Lung (tissue), 12 donors: ENCODE measurements around the gene HAT1. TPM values are rescaled to one million over a fixed set of nuclear protein-coding genes. Genes with fewer than 3 reads are reported as not detected.

Experiments used
- ATAC-seq: fragments of 200-7000 bp; cut with Tn5 transposase; one replicate; pipeline ENCODE4 v1.9.1; 2020; ENCODE audit warnings: moderate number of reproducible peaks; ENCODE audit not compliant: insufficient read depth, low FRiP score
- DNase-seq, 3 donors: peaks; one replicate each; pipeline ENCODE4 v3.0.0-alpha.2; 2013 to 2017
- H3K27ac ChIP-seq, 2 donors: one replicate each; pipeline ENCODE4 v1.5.1; 2013; ENCODE audit warnings: mild to moderate bottlenecking in 2 of 2, moderate library complexity in 2 of 2, control low read depth in 1 of 2, inconsistent platforms in 1 of 2, low read depth in 1 of 2, low read length in 1 of 2
- H3K27me3 ChIP-seq, 3 donors: one replicate each; pipeline ENCODE4 v1.5.1; 2013; ENCODE audit warnings: low read length in 2 of 3; ENCODE audit not compliant: control insufficient read depth in 3 of 3, insufficient read depth in 3 of 3
- H3K36me3 ChIP-seq, 4 donors: one replicate each; pipeline ENCODE4 v1.5.1; 2013; ENCODE audit warnings: low read length in 4 of 4, mild to moderate bottlenecking in 1 of 4, moderate library complexity in 1 of 4; ENCODE audit not compliant: control insufficient read depth in 4 of 4, insufficient read depth in 4 of 4
- H3K4me1 ChIP-seq, 5 donors: one replicate each; pipeline ENCODE4 v1.5.1; 2013; ENCODE audit warnings: low read length in 5 of 5, mild to moderate bottlenecking in 2 of 5, moderate library complexity in 1 of 5; ENCODE audit not compliant: control insufficient read depth in 5 of 5, insufficient read depth in 5 of 5
- H3K4me3 ChIP-seq: one replicate; pipeline ENCODE4 v1.5.1; 2013; ENCODE audit warnings: mild to moderate bottlenecking, control low read depth, moderate library complexity
- H3K9ac ChIP-seq, 2 donors: one replicate each; pipeline ENCODE4 v1.5.1; 2013; ENCODE audit warnings: low read length in 2 of 2, control low read depth in 1 of 2; ENCODE audit not compliant: insufficient read depth in 1 of 2
- H3K9me3 ChIP-seq, 4 donors: one replicate each; pipeline ENCODE4 v1.5.1; 2013; ENCODE audit warnings: low read length in 3 of 4, mild to moderate bottlenecking in 1 of 4, moderate library complexity in 1 of 4; ENCODE audit not compliant: control insufficient read depth in 4 of 4, insufficient read depth in 3 of 4
- CTCF ChIP-seq: IDR thresholded peaks from 2 replicates; pipeline ENCODE4 v1.5.1; 2012; ENCODE audit warnings: mild to moderate bottlenecking; ENCODE audit errors: control extremely low read depth, extremely low read depth
- WGBS, 2 donors: extraction: QIAGEN DNeasy Blood & Tissue Kit; methylation state at CpG; one replicate each; pipeline ENCODE4 v1.1.7; 2013; 5-methylcytosine and 5-hydroxymethylcytosine counted together
- polyA plus RNA-seq, 2 donors: library from polyadenylated mRNA; stranded (reverse); fragments of 200-250 nt; gene quantifications; one replicate each; pipeline ENCODE4 v1.2.1, GENCODE V29; 2013
- total RNA-seq, 2 donors: library from RNA; depleted of rRNA in 1 of 2; stranded (reverse); fragments of >200 nt in 1 of 2; gene quantifications; one replicate each; pipeline ENCODE4 v1.2.1, GENCODE V29; 2014 to 2021
- donor health status: control.
- donor health status: control.
- donor health status: Bipolar disorder and iron deficiency.
- donor health status: healthy.
- donor health status: DM: yes; HTN: yes; CAD: no.

Gene HAT1
- total and polyA plus RNA-seq, 4 donors = 16.1 to 48.4 (median 34.7) TPM

GRCh38 chr2:172021074-172021931 is 99.0 kb downstream of the HAT1 start:
- Histone ChIP-seq H3K27me3 (no peaks in the 10 kb centered on the region), H3K9ac (no peak overlapping the region), H3K36me3 (no peaks in the 10 kb centered on the region), H3K4me3 (no peak overlapping the region), H3K9me3 (no peaks in the 10 kb centered on the region), H3K27ac (no peak overlapping the region), H3K4me1 (peaks cover 0 to 12% (median 0%) of the 10 kb centered on the region in 5 donors)
- TF ChIP-seq CTCF = no peak
- 44 to 55% methylated on average over 8 of the region's 8 CpGs for WGBS, 2 donors
- peak in 1 of 3 donors; percentile 23 for DNase-seq
- no peak for ATAC-seq

GRCh38 chr2:172021955-172022354 is 99.7 kb downstream of the HAT1 start:
- H3K9me3 ChIP-seq = no peaks in the 10 kb centered on the region
- no peaks in the 10 kb centered on the region for H3K27me3 ChIP-seq
- H3K9ac ChIP-seq = no peak overlapping the region
- no peak for ATAC-seq
- peaks cover 0 to 12% (median 0%) of the 10 kb centered on the region in 5 donors for H3K4me1 ChIP-seq
- DNase-seq = peak in 2 of 3 donors; percentile 12 to 47
- no peak for TF ChIP-seq CTCF
- H3K36me3 ChIP-seq = no peaks in the 10 kb centered on the region
- no peak overlapping the region for H3K4me3 ChIP-seq
- 73 to 80% methylated on average over 5 of the region's 5 CpGs for WGBS, 2 donors
- no peak overlapping the region for H3K27ac ChIP-seq

- peak in 1 of 3 donors; percentile 31 for DNase-seq
- no peak for TF ChIP-seq CTCF
- WGBS, 2 donors = 72 to 90% methylated on average over 4 of the region's 4 CpGs
Observed at GRCh38 chr2:172031536-172031935, 109.3 kb downstream of the HAT1 start.

More at GRCh38 chr2:172031536-172031935, 109.3 kb downstream of the HAT1 start:
- Histone ChIP-seq H3K4me1 (peaks cover 0 to 6% (median 0%) of the 10 kb centered on the region in 5 donors), H3K4me3 (no peak overlapping the region), H3K9me3 (no peaks in the 10 kb centered on the region), H3K36me3 (no peaks in the 10 kb centered on the region), H3K9ac (no peak overlapping the region), H3K27me3 (no peaks in the 10 kb centered on the region), H3K27ac (no peak overlapping the region)
- no peak for ATAC-seq

Other genes with a start within 250 kb of the HAT1 start
- gene DYNC1I2, start 235.0 kb upstream of the HAT1 start, total RNA-seq = 100 to 1,000 TPM in 1 of 2 donors, 10 to 100 TPM in 1; 72.7 to 190 TPM
- gene DYNC1I2, start 235.0 kb upstream of the HAT1 start, polyA plus RNA-seq = 10 to 100 TPM; 47.1 to 71.6 TPM
- gene SLC25A12, start 28.2 kb upstream of the HAT1 start, total RNA-seq = 10 to 100 TPM; 17.9 to 22.4 TPM
- 10 to 100 TPM in 1 of 2 donors, 1 to 10 TPM in 1; 6.9 to 10.6 TPM for gene SLC25A12, start 28.2 kb upstream of the HAT1 start, polyA plus RNA-seq
- 10 to 100 TPM in 1 of 2 donors, 1 to 10 TPM in 1; 3.1 to 17.8 TPM for gene METAP1D, start 77.5 kb downstream of the HAT1 start, total RNA-seq
- gene METAP1D, start 77.5 kb downstream of the HAT1 start, polyA plus RNA-seq = 1 to 10 TPM; 2.5 to 2.8 TPM
- gene DLX1, start 163.0 kb downstream of the HAT1 start, total RNA-seq = not detected
- gene DLX1, start 163.0 kb downstream of the HAT1 start, polyA plus RNA-seq = under 1 TPM in 1 of 2 donors, not detected in 1; 0.05 TPM
- gene DLX2, start 180.4 kb downstream of the HAT1 start, total RNA-seq = under 1 TPM in 1 of 2 donors, not detected in 1; 0.26 TPM
- gene DLX2, start 180.4 kb downstream of the HAT1 start, polyA plus RNA-seq = under 1 TPM in 1 of 2 donors, not detected in 1; 0.01 TPM